ENCODE data around the gene EED.
"Not testable (repeated sequence)": the region's sequence is repeated elsewhere in the genome, so short reads cannot be mapped to it uniquely, and the experiment has no call there.

- TF ChIP-seq, protein P1, sequence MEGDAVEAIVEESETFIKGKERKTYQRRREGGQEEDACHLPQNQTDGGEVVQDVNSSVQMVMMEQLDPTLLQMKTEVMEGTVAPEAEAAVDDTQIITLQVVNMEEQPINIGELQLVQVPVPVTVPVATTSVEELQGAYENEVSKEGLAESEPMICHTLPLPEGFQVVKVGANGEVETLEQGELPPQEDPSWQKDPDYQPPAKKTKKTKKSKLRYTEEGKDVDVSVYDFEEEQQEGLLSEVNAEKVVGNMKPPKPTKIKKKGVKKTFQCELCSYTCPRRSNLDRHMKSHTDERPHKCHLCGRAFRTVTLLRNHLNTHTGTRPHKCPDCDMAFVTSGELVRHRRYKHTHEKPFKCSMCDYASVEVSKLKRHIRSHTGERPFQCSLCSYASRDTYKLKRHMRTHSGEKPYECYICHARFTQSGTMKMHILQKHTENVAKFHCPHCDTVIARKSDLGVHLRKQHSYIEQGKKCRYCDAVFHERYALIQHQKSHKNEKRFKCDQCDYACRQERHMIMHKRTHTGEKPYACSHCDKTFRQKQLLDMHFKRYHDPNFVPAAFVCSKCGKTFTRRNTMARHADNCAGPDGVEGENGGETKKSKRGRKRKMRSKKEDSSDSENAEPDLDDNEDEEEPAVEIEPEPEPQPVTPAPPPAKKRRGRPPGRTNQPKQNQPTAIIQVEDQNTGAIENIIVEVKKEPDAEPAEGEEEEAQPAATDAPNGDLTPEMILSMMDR (IDR thresholded peaks at IDR 0.05 in 2 of 3, conservative IDR thresholded peaks at IDR 0.05 in 1 of 3; ENCODE audit: borderline replicate concordance in 1 of 3, insufficient read depth in 1 of 3, low read depth in 2 of 3, low read length in 2 of 3): not testable (repeated sequence)
- not testable (repeated sequence) for TF ChIP-seq POLR2A (IDR thresholded peaks at IDR 0.05; ENCODE audit: borderline replicate concordance, extremely low read depth, insufficient read depth, insufficient read length); POLR2AphosphoS5 (IDR thresholded peaks at IDR 0.05; ENCODE audit: low read depth, low read length); SIN3A (IDR thresholded peaks at IDR 0.05; ENCODE audit: low read depth); ZNF274 (IDR thresholded peaks at IDR 0.05; ENCODE audit: low read depth, low read length); EZH2phosphoT487 (IDR thresholded peaks at IDR 0.05; ENCODE audit: borderline replicate concordance); EZH2 (IDR thresholded peaks at IDR 0.05); ATF3 (IDR thresholded peaks at IDR 0.05); TCF7L2 (IDR thresholded peaks at IDR 0.05; ENCODE audit: borderline replicate concordance, extremely low read depth, insufficient read depth, insufficient read length); RAD21 (IDR thresholded peaks at IDR 0.05; ENCODE audit: low read depth); YY1 (IDR thresholded peaks at IDR 0.05; ENCODE audit: extremely low read depth, insufficient replicate concordance, low read depth, low read length)
- TF ChIP-seq, protein P2, sequence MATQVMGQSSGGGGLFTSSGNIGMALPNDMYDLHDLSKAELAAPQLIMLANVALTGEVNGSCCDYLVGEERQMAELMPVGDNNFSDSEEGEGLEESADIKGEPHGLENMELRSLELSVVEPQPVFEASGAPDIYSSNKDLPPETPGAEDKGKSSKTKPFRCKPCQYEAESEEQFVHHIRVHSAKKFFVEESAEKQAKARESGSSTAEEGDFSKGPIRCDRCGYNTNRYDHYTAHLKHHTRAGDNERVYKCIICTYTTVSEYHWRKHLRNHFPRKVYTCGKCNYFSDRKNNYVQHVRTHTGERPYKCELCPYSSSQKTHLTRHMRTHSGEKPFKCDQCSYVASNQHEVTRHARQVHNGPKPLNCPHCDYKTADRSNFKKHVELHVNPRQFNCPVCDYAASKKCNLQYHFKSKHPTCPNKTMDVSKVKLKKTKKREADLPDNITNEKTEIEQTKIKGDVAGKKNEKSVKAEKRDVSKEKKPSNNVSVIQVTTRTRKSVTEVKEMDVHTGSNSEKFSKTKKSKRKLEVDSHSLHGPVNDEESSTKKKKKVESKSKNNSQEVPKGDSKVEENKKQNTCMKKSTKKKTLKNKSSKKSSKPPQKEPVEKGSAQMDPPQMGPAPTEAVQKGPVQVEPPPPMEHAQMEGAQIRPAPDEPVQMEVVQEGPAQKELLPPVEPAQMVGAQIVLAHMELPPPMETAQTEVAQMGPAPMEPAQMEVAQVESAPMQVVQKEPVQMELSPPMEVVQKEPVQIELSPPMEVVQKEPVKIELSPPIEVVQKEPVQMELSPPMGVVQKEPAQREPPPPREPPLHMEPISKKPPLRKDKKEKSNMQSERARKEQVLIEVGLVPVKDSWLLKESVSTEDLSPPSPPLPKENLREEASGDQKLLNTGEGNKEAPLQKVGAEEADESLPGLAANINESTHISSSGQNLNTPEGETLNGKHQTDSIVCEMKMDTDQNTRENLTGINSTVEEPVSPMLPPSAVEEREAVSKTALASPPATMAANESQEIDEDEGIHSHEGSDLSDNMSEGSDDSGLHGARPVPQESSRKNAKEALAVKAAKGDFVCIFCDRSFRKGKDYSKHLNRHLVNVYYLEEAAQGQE (IDR thresholded peaks at IDR 0.05; ENCODE audit: low read depth): not testable (repeated sequence)
Measured at GRCh38 chr11:86229039-86229330, 15.6 kb upstream of the EED start.

Data from HCT116 (cell line).